ENCODE data around the gene ARFGAP1. TPM values are rescaled to one million over a fixed set of nuclear protein-coding genes. Genes with fewer than 3 reads are reported as not detected.
A peak's percentile ranks its signal among the peaks of the same experiment; 100 is the strongest.

The ARFGAP1 gene
- total RNA-seq, 1 experiment from 2014 or later = 207 TPM

GRCh38 chr20:63260521-63260920 is 12.1 kb upstream of the ARFGAP1 start (continued):
- TF ChIP-seq HMGXB4 (CRISPR knock-in tag; IDR thresholded peaks at IDR 0.05) = no peak
- TF ChIP-seq ZNF232 (CRISPR knock-in tag; IDR thresholded peaks at IDR 0.05) = no peak
- no peak for TF ChIP-seq FOXP4 (CRISPR knock-in tag; IDR thresholded peaks at IDR 0.05)
- no peak for TF ChIP-seq ZNF219 (CRISPR knock-in tag; IDR thresholded peaks at IDR 0.05; ENCODE audit: borderline replicate concordance)

- no peaks in the 10 kb centered on the region for H3K36me3 Mint-ChIP-seq
- no peak overlapping the region for H3K4me3 Mint-ChIP-seq
- H3K4me1 Mint-ChIP-seq = peaks cover 10% of the 10 kb centered on the region
- ATAC-seq (no peak; the same call in 1 of the 2 replicates), DNase-seq (ENCODE audit: low spot score) (no peak)
- CTCF ChIA-PET = interaction anchor here (0.8 to 1.5 kb wide), 4 partner anchors 9 to 37 kb away, joined by 4 to 5 read pairs (median 4); partner anchors contain the start of gene ARFGAP1
- no peaks in the 10 kb centered on the region for H3K9me3 Mint-ChIP-seq
- H3K27me3 Mint-ChIP-seq (ENCODE audit: low read depth) = peaks cover 10% of the 10 kb centered on the region
- no peak overlapping the region for H3K27ac Mint-ChIP-seq
- TF ChIP-seq ZNF396 (CRISPR knock-in tag; IDR thresholded peaks at IDR 0.05; ENCODE audit: borderline replicate concordance) (no peak), STAT6 (CRISPR knock-in tag; conservative IDR thresholded peaks at IDR 0.05; ENCODE audit: low read depth) (no peak), PREB (CRISPR knock-in tag; IDR thresholded peaks at IDR 0.05; ENCODE audit: borderline replicate concordance) (no peak)
- POLR2A ChIA-PET = no interaction called here
Measured at GRCh38 chr20:63261060-63261794, 11.4 kb upstream of the ARFGAP1 start.

GRCh38 chr20:63261795-63262528 is 10.7 kb upstream of the ARFGAP1 start:
- peaks cover 6% of the 10 kb centered on the region for H3K4me1 Mint-ChIP-seq
- ChIA-PET POLR2A (no interaction called here), CTCF (interaction anchor here (1.5 kb wide), 1 partner anchor 10 kb away, joined by 5 read pairs; no protein-coding TSS in a partner anchor)
- DNase-seq (ENCODE audit: low spot score) (no peak), ATAC-seq (no peak)
- TF ChIP-seq ATF1 (CRISPR knock-in tag; IDR thresholded peaks at IDR 0.05) (no peak), ZNF263 (CRISPR knock-in tag; IDR thresholded peaks at IDR 0.05; ENCODE audit: low read depth) (0 out of 2 replicates have a peak, but pooled peaks have one; percentile 19)
- H3K9me3 Mint-ChIP-seq = no peaks in the 10 kb centered on the region
- H3K4me3 Mint-ChIP-seq = no peak overlapping the region
- H3K27me3 Mint-ChIP-seq (ENCODE audit: low read depth) = peaks cover 3% of the 10 kb centered on the region
- no peak overlapping the region for H3K27ac Mint-ChIP-seq
- no peaks in the 10 kb centered on the region for H3K36me3 Mint-ChIP-seq

- ATAC-seq = no peak
- Mint-ChIP-seq H3K9me3 (no peaks in the 10 kb centered on the region), H3K4me1 (peaks cover 6% of the 10 kb centered on the region), H3K36me3 (no peaks in the 10 kb centered on the region), H3K27me3 (ENCODE audit: low read depth) (no peaks in the 10 kb centered on the region; the same call in 1 of the 2 replicates), H3K27ac (no peak overlapping the region), H3K4me3 (no peak overlapping the region)
- CTCF ChIA-PET = interaction anchor here (0.9 kb wide), 1 partner anchor 32 kb away, joined by 3 read pairs; no protein-coding TSS in a partner anchor
- no peak for TF ChIP-seq HMGA2 (CRISPR knock-in tag; IDR thresholded peaks at IDR 0.05)
- TF ChIP-seq FOXP1 (CRISPR knock-in tag; IDR thresholded peaks at IDR 0.05; ENCODE audit: borderline replicate concordance) = no peak
- no peak for TF ChIP-seq ZBTB43 (CRISPR knock-in tag; IDR thresholded peaks at IDR 0.05)
- TF ChIP-seq ZNF396 (CRISPR knock-in tag; IDR thresholded peaks at IDR 0.05; ENCODE audit: borderline replicate concordance) = no peak
- TF ChIP-seq TEAD1 (CRISPR knock-in tag; IDR thresholded peaks at IDR 0.05) = no peak
- no peak for TF ChIP-seq KAT7 (CRISPR knock-in tag; IDR thresholded peaks at IDR 0.05; ENCODE audit: borderline replicate concordance)
- no peak for TF ChIP-seq NR2C2 (CRISPR knock-in tag; IDR thresholded peaks at IDR 0.05)
- no peak for TF ChIP-seq NFATC4 (CRISPR knock-in tag; IDR thresholded peaks at IDR 0.05)
- TF ChIP-seq NFYB (CRISPR knock-in tag; conservative IDR thresholded peaks at IDR 0.05; ENCODE audit: low read depth) = no peak
- POLR2A ChIA-PET = no interaction called here
- no peak for DNase-seq (ENCODE audit: low spot score)
Measured at GRCh38 chr20:63262836-63263235, 9.8 kb upstream of the ARFGAP1 start.
